A549 (cell line): ENCODE data around the gene CACTIN. TPM values are rescaled to one million over a fixed set of nuclear protein-coding genes. Genes with fewer than 3 reads are reported as not detected.

Experiments used
- ATAC-seq, 2 experiments: fragments of 200-7000 bp in 1 of 2; fragments of >200 bp in 1 of 2; cut with Nextera tagmentation in 1 of 2; cut with Tn5 transposase in 1 of 2; 3 replicates each; pipeline versions ENCODE4 v1.8.0 to v1.9.1; 2018 to 2020; ENCODE audit warnings: mild to moderate bottlenecking in 1 of 2, moderate library complexity in 1 of 2
- CTCF ChIA-PET: fragments of 300-600 bp; sonication (Branson Sonifier 250); formaldehyde crosslinking; extraction: SDS; loops from one replicate; lab custom pipeline; 2021; ENCODE audit warnings: antibody characterized with exemption, inconsistent platforms; lab: Yijun Ruan, JAX
- POLR2A ChIA-PET: fragments of 350-600 bp; formaldehyde crosslinking; extraction: SDS; loops from one replicate; lab custom pipeline; 2021; ENCODE audit warnings: antibody characterized with exemption, inconsistent platforms; lab: Yijun Ruan, JAX
- DNase-seq, 2 experiments: peaks; one replicate each; pipeline versions ENCODE4 v3.0.0 to v3.0.0-alpha.2; 2011 to 2016; ENCODE audit warnings: low read depth in 1 of 2, low spot score in 1 of 2
- FAIRE-seq: peaks from 2 replicates; lab custom pipeline; 2011; peaks lifted over from hg19 to GRCh38; lab: Jason Lieb, UNC
- H3K27ac ChIP-seq, 2 experiments: fragments of >200 bp; sonication (Bioruptor Twin); formaldehyde crosslinking; 3 replicates each; pipeline ENCODE4 v1.5.1; 2016 to 2017
- H3K4me1 ChIP-seq: fragments of >200 bp; sonication (Bioruptor Twin); formaldehyde crosslinking; 3 replicates; pipeline ENCODE4 v1.6.1; 2016
- H3K4me2 ChIP-seq: fragments of >200 bp; sonication (Bioruptor Twin); formaldehyde crosslinking; 3 replicates; pipeline ENCODE4 v1.6.1; 2016
- H3K4me3 ChIP-seq: fragments of >200 bp; sonication (Bioruptor Twin); formaldehyde crosslinking; 3 replicates; pipeline ENCODE4 v1.5.1; 2016
- H3K9me3 ChIP-seq: fragments of >200 bp; sonication (Bioruptor Twin); formaldehyde crosslinking; 3 replicates; pipeline ENCODE4 v1.6.1; 2016
- CBX2 ChIP-seq: fragments of 200-600 bp; sonication (generic); IDR thresholded peaks from 2 replicates; pipeline ENCODE4 v1.6.1; 2016; ENCODE audit warnings: low read depth, mild to moderate bottlenecking, borderline replicate concordance
- CEBPB ChIP-seq, 2 experiments: fragments of >200 bp in 1 of 2; sonication (Bioruptor Twin) in 1 of 2; formaldehyde crosslinking in 1 of 2; IDR thresholded peaks; 2 replicates each; pipeline ENCODE4 v1.6.1; 2012 to 2016
- CHD4 ChIP-seq: fragments of 200-600 bp; sonication (generic); IDR thresholded peaks from 2 replicates; pipeline ENCODE4 v1.6.1; 2016; ENCODE audit warnings: antibody characterized with exemption, mild to moderate bottlenecking, borderline replicate concordance
- EHF ChIP-seq: fragments of 250-450 bp; sonication (Bioruptor Pico); IDR thresholded peaks from 2 replicates; pipeline ENCODE4 v1.5.0; 2020; ENCODE audit warnings: mild to moderate bottlenecking
- FOSB ChIP-seq: fragments of 250-450 bp; sonication (Bioruptor Pico); IDR thresholded peaks from 2 replicates; pipeline ENCODE4 v1.5.0; 2020; ENCODE audit warnings: mild to moderate bottlenecking, moderate library complexity
- FOXS1 ChIP-seq: fragments of 250-450 bp; sonication (Bioruptor Pico); IDR thresholded peaks from 2 replicates; pipeline ENCODE4 v1.5.0; 2020; ENCODE audit warnings: mild to moderate bottlenecking, moderate library complexity
- GATA3 ChIP-seq: IDR thresholded peaks from 2 replicates; pipeline ENCODE4 v1.6.1; 2012; ENCODE audit warnings: borderline replicate concordance
- HOXB5 ChIP-seq: fragments of 250-450 bp; sonication (Bioruptor Pico); IDR thresholded peaks from 2 replicates; pipeline ENCODE4 v1.5.0; 2020; ENCODE audit warnings: mild to moderate bottlenecking, moderate library complexity
- KDM1A ChIP-seq: fragments of 200-600 bp; sonication (generic); IDR thresholded peaks from 2 replicates; pipeline ENCODE4 v1.6.1; 2016; ENCODE audit warnings: low read depth, mild to moderate bottlenecking
- KDM5A ChIP-seq: fragments of 200-600 bp; sonication (generic); IDR thresholded peaks from 2 replicates; pipeline ENCODE4 v1.6.1; 2016; ENCODE audit warnings: antibody characterized with exemption, mild to moderate bottlenecking
- NFE2L2 ChIP-seq: fragments of 150-350 bp; conservative IDR thresholded peaks from 2 replicates; pipeline ENCODE4 v1.6.1; 2014; ENCODE audit warnings: low read length
- PHF8 ChIP-seq: fragments of 200-600 bp; sonication (generic); IDR thresholded peaks from 2 replicates; pipeline ENCODE4 v1.6.1; 2016; ENCODE audit warnings: low read depth, mild to moderate bottlenecking, antibody characterized with exemption, moderate library complexity, borderline replicate concordance
- POLR2A ChIP-seq: IDR thresholded peaks from 2 replicates; pipeline ENCODE4 v1.6.1; 2012; ENCODE audit warnings: mild to moderate bottlenecking, low read length
- RCOR1 ChIP-seq: fragments of 150-350 bp; IDR thresholded peaks from 2 replicates; pipeline ENCODE4 v1.6.1; 2014; ENCODE audit warnings: antibody characterized with exemption, low read length, low read depth
- RFX5 ChIP-seq: fragments of 450-650 bp; IDR thresholded peaks from 2 replicates; pipeline ENCODE4 v1.7.1; 2014; ENCODE audit warnings: antibody characterized with exemption, mild to moderate bottlenecking, moderate library complexity
- SMC3 ChIP-seq: fragments of >200 bp; sonication (Bioruptor Twin); formaldehyde crosslinking; IDR thresholded peaks from 3 replicates; pipeline ENCODE4 v1.6.1; 2018; ENCODE audit warnings: inconsistent platforms
- TP53 ChIP-seq: fragments of 250-450 bp; sonication (Bioruptor Pico); IDR thresholded peaks from 2 replicates; pipeline ENCODE4 v1.5.0; 2021; ENCODE audit warnings: mild to moderate bottlenecking, moderate library complexity
- ZC3H11A ChIP-seq: fragments of 450-650 bp; IDR thresholded peaks from 2 replicates; pipeline ENCODE4 v1.6.1; 2014; ENCODE audit warnings: antibody characterized with exemption, mild to moderate bottlenecking
- ZSCAN20 ChIP-seq: fragments of 250-450 bp; sonication (Bioruptor Pico); IDR thresholded peaks from 2 replicates; pipeline ENCODE4 v1.8.0; 2022; ENCODE audit warnings: mild to moderate bottlenecking, moderate library complexity
- WGBS: methylation state at CpG from one replicate; pipeline ENCODE4 v1.1.6; 2017; ENCODE audit errors: missing lambda C conversion rate; 5-methylcytosine and 5-hydroxymethylcytosine counted together
- polyA plus RNA-seq, 4 experiments: library from polyadenylated mRNA; depleted of rRNA in 3 of 4; stranded (reverse); fragments of >200 nt; fragmentation: RNase III in 1 of 4; extraction: RNeasy Plus Mini Kit Qiagen cat#74134 plus additional on column Dnase treatment in 1 of 4; gene quantifications; 2 replicates in 3 of 4; 3 replicates in 1 of 4; pipeline ENCODE4 v1.2.3, GENCODE V29; 2011 to 2017
- TF ChIP-seq, protein P1 (sequence below): fragments of 450-650 bp; IDR thresholded peaks from 2 replicates; pipeline ENCODE4 v1.6.1; 2014; ENCODE audit warnings: antibody characterized with exemption
- TF ChIP-seq, protein P2 (sequence below): fragments of 250-450 bp; sonication (Bioruptor Pico); IDR thresholded peaks from 2 replicates; pipeline ENCODE4 v1.5.0; 2020; ENCODE audit warnings: low read depth, mild to moderate bottlenecking, moderate library complexity
- TF ChIP-seq, protein P3 (sequence below): fragments of 200-600 bp; sonication (generic); IDR thresholded peaks from 2 replicates; pipeline ENCODE4 v1.6.1; 2016; ENCODE audit warnings: antibody characterized with exemption, mild to moderate bottlenecking, moderate library complexity
- TF ChIP-seq, protein P4 (sequence below): fragments of 150-350 bp; IDR thresholded peaks from 2 replicates; pipeline ENCODE4 v1.6.1; 2014; ENCODE audit warnings: low read depth, mild to moderate bottlenecking, low read length
- TF ChIP-seq, protein P5 (sequence below): fragments of >200 bp; sonication (Bioruptor Twin); formaldehyde crosslinking; IDR thresholded peaks from 2 replicates; pipeline ENCODE4 v1.6.1; 2016
- TF ChIP-seq, protein P6 (sequence below): IDR thresholded peaks from 2 replicates; pipeline ENCODE4 v1.6.1; 2012; ENCODE audit warnings: low read depth, borderline replicate concordance

The CACTIN gene
- polyA plus RNA-seq, 2 of the 4 experiments (the other 2 are of a cell fraction): 8.3 to 14.9 TPM

DNA sequence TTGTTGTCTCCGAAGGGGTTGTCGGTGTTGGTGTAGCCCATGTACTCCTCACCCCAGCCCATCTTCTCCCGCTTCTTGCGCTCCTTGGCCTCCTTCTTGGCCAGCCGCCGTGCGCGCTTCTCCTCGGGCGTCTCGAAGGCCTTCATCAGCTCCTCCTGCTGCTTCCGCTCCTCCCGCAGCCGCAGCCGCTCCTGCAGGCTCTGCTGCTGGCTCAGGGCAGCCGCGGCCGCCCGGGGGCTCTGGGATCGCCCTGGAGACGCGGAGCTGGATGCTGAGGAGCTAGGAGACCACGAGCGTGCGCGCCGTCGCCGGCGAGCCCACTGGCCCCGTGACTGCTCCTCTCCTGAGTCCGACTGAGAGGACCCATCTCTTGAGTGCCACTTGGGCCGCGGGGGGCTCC lies 2.9 kb downstream of the CACTIN start:
- no peak for FAIRE-seq
- Histone ChIP-seq H3K9me3 (no peaks in the 10 kb centered on the region), H3K4me1 (peaks cover 10% of the 10 kb centered on the region; the same call in 2 of the 3 replicates), H3K27ac (no peak overlapping the region), H3K4me2 (no peak overlapping the region), H3K4me3 (no peak overlapping the region)
- TF ChIP-seq, protein P1, sequence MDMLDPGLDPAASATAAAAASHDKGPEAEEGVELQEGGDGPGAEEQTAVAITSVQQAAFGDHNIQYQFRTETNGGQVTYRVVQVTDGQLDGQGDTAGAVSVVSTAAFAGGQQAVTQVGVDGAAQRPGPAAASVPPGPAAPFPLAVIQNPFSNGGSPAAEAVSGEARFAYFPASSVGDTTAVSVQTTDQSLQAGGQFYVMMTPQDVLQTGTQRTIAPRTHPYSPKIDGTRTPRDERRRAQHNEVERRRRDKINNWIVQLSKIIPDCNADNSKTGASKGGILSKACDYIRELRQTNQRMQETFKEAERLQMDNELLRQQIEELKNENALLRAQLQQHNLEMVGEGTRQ: no peak
- no peak for DNase-seq
- ChIA-PET POLR2A (no interaction called here), CTCF (interaction anchor here (0.9 to 1.4 kb wide), 2 partner anchors 48 to 67 kb away, joined by 3 to 4 read pairs; partner anchors contain the start of gene MFSD12)
- 91% methylated on average over 29 of the region's 34 CpGs for WGBS
- ATAC-seq: no peak

DNA sequence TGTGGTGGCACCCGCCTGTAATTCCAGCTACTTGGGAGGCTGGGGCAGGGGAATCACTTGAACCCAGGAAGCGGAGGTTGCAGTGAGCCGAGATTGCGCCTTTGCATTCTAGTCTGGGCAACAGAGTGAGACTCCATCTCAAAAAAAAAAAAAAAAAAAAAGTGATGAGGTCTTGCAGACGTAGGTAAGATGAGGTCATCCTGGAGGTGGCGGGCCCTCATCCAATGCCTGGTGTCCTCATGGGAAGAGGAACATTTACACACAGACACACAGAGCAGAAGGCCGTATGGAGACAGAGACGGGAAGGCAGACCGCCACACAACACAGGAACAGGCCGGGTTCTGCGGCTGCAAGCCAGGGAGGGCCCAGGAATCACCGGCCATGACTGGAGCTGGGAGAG lies 4.4 kb downstream of the CACTIN start:
- no peaks in the 10 kb centered on the region for H3K9me3 ChIP-seq
- WGBS: 86% methylated on average over 12 of the region's 12 CpGs
- DNase-seq (no peak), ATAC-seq (no peak), FAIRE-seq (no peak)
- CTCF ChIA-PET: interaction anchor here (0.7 to 1.9 kb wide), 6 partner anchors 11 to 211 kb away, joined by 3 to 6 read pairs (median 4); partner anchors contain the start of gene MFSD12
- H3K4me2 ChIP-seq: no peak overlapping the region
- POLR2A ChIA-PET: no interaction called here
- peaks cover 10% of the 10 kb centered on the region; the same call in 2 of the 3 replicates for H3K4me1 ChIP-seq
- no peak for TF ChIP-seq ZSCAN20 (CRISPR knock-in tag)
- TF ChIP-seq, protein P1: no peak
- no peak for TF ChIP-seq CHD4
- TF ChIP-seq, protein P2, sequence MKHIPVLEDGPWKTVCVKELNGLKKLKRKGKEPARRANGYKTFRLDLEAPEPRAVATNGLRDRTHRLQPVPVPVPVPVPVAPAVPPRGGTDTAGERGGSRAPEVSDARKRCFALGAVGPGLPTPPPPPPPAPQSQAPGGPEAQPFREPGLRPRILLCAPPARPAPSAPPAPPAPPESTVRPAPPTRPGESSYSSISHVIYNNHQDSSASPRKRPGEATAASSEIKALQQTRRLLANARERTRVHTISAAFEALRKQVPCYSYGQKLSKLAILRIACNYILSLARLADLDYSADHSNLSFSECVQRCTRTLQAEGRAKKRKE (CRISPR knock-in tag): no peak
- no peak for TF ChIP-seq CEBPB (IDR thresholded peaks at IDR 0.05)
- TF ChIP-seq POLR2A: no peak
- TF ChIP-seq CBX2: no peak
- no peak for TF ChIP-seq HOXB5 (CRISPR knock-in tag)
- no peak for TF ChIP-seq NFE2L2
- TF ChIP-seq KDM5A: no peak
- TF ChIP-seq GATA3: no peak
- TF ChIP-seq TP53 (CRISPR knock-in tag): no peak
- no peak for TF ChIP-seq ZC3H11A
- TF ChIP-seq FOSB (CRISPR knock-in tag): no peak
- no peak for TF ChIP-seq PHF8
- TF ChIP-seq, protein P3, sequence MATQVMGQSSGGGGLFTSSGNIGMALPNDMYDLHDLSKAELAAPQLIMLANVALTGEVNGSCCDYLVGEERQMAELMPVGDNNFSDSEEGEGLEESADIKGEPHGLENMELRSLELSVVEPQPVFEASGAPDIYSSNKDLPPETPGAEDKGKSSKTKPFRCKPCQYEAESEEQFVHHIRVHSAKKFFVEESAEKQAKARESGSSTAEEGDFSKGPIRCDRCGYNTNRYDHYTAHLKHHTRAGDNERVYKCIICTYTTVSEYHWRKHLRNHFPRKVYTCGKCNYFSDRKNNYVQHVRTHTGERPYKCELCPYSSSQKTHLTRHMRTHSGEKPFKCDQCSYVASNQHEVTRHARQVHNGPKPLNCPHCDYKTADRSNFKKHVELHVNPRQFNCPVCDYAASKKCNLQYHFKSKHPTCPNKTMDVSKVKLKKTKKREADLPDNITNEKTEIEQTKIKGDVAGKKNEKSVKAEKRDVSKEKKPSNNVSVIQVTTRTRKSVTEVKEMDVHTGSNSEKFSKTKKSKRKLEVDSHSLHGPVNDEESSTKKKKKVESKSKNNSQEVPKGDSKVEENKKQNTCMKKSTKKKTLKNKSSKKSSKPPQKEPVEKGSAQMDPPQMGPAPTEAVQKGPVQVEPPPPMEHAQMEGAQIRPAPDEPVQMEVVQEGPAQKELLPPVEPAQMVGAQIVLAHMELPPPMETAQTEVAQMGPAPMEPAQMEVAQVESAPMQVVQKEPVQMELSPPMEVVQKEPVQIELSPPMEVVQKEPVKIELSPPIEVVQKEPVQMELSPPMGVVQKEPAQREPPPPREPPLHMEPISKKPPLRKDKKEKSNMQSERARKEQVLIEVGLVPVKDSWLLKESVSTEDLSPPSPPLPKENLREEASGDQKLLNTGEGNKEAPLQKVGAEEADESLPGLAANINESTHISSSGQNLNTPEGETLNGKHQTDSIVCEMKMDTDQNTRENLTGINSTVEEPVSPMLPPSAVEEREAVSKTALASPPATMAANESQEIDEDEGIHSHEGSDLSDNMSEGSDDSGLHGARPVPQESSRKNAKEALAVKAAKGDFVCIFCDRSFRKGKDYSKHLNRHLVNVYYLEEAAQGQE: no peak
- TF ChIP-seq, all 56 proteins: peak for 0
- Histone ChIP-seq H3K4me3 (no peak overlapping the region), H3K27ac (no peak overlapping the region)

DNA sequence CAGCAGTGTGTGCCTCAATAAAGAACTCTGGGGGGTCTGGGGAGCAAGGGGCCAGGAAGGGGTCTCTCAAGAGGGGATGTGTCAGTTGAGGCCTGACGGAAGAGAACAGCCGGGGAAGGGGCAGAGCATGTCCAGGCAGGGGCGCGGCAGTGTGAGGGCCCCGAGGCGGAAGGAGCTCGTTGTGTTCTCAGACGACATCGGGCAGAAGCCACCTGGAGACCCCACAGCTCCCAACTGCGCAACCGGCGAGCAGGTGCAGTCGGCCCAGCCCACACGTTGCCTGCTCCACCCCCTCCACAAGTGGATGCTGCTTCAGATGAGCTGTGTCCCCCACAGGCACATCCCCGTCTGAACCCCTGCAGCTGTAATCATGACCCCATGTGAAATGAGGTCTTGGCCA lies 4.9 kb downstream of the CACTIN start:
- ChIA-PET POLR2A (no interaction called here), CTCF (interaction anchor here (0.7 to 1.9 kb wide), 6 partner anchors 10 to 211 kb away, joined by 3 to 6 read pairs (median 4); partner anchors contain the start of gene MFSD12)
- no peak overlapping the region for H3K4me3 ChIP-seq
- 96% methylated on average over 15 of the region's 15 CpGs for WGBS
- no peak overlapping the region for H3K4me2 ChIP-seq
- DNase-seq (no peak), ATAC-seq (no peak), FAIRE-seq (no peak)
- H3K4me1 ChIP-seq: peaks cover 10% of the 10 kb centered on the region; the same call in 2 of the 3 replicates
- no peaks in the 10 kb centered on the region for H3K9me3 ChIP-seq
- H3K27ac ChIP-seq: no peak overlapping the region
- TF ChIP-seq, protein P4, sequence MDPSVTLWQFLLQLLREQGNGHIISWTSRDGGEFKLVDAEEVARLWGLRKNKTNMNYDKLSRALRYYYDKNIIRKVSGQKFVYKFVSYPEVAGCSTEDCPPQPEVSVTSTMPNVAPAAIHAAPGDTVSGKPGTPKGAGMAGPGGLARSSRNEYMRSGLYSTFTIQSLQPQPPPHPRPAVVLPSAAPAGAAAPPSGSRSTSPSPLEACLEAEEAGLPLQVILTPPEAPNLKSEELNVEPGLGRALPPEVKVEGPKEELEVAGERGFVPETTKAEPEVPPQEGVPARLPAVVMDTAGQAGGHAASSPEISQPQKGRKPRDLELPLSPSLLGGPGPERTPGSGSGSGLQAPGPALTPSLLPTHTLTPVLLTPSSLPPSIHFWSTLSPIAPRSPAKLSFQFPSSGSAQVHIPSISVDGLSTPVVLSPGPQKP: no peak
- TF ChIP-seq RFX5 (no peak), EHF (CRISPR knock-in tag) (no peak), KDM1A (no peak), RCOR1 (no peak), SMC3 (no peak), FOXS1 (CRISPR knock-in tag) (no peak)
- TF ChIP-seq, protein P5, sequence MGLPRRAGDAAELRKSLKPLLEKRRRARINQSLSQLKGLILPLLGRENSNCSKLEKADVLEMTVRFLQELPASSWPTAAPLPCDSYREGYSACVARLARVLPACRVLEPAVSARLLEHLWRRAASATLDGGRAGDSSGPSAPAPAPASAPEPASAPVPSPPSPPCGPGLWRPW: no peak
- TF ChIP-seq, protein P6, sequence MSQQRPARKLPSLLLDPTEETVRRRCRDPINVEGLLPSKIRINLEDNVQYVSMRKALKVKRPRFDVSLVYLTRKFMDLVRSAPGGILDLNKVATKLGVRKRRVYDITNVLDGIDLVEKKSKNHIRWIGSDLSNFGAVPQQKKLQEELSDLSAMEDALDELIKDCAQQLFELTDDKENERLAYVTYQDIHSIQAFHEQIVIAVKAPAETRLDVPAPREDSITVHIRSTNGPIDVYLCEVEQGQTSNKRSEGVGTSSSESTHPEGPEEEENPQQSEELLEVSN: no peak
